A673 (cell line): ENCODE results near the gene IRF6.

Source experiments
- EZH2 ChIP-seq: fragments of 200-600 bp; sonication (generic); IDR thresholded peaks from 2 replicates; pipeline ENCODE4 v1.6.1; 2017; ENCODE audit warnings: borderline replicate concordance, low read depth, mild to moderate bottlenecking, mixed read lengths, antibody characterized with exemption, low read length; ENCODE audit not compliant: poor library complexity, severe bottlenecking
- TF ChIP-seq, protein P1 (sequence below): fragments of 300-800, 200-600 bp; sonication (generic); conservative IDR thresholded peaks from 2 replicates; pipeline ENCODE4 v1.5.1; 2017; ENCODE audit warnings: low read depth, mild to moderate bottlenecking, antibody characterized with exemption, low read length, moderate library complexity, mixed read lengths

DNA sequence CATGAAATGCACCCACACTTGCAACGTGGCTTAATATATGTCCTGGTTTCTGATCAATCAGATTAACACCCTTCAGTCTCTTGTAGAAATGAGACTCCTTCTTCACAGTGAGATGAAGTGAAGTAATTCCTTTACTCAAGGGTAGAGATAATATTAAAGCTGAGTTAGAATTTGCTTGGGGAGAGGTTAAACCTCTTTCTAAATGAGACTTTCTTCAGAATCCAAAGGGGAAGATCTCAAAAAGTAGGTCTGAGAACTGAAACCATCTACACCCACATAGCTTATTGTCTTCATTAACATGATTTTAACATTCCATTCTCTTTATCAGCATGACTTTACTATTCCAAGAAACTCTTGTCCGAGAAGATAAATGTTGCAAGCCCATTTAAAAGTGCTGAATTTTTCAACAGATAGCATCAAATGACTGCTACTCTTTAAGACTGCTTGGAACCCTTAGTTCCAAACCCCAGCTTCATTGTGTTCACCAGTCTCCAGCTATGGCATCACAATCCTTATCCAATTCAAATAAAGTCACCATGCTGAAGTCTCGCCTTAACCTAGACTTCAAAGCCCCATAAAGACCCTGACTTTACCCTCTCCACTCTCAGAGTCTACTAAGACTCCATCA lies 69.3 kb downstream of the IRF6 start:
- TF ChIP-seq, protein P1, sequence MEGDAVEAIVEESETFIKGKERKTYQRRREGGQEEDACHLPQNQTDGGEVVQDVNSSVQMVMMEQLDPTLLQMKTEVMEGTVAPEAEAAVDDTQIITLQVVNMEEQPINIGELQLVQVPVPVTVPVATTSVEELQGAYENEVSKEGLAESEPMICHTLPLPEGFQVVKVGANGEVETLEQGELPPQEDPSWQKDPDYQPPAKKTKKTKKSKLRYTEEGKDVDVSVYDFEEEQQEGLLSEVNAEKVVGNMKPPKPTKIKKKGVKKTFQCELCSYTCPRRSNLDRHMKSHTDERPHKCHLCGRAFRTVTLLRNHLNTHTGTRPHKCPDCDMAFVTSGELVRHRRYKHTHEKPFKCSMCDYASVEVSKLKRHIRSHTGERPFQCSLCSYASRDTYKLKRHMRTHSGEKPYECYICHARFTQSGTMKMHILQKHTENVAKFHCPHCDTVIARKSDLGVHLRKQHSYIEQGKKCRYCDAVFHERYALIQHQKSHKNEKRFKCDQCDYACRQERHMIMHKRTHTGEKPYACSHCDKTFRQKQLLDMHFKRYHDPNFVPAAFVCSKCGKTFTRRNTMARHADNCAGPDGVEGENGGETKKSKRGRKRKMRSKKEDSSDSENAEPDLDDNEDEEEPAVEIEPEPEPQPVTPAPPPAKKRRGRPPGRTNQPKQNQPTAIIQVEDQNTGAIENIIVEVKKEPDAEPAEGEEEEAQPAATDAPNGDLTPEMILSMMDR: no peak
- no peak for TF ChIP-seq EZH2
